K562 (cell line): ENCODE measurements around the gene ZNF8. TPM values are rescaled to one million over a fixed set of nuclear protein-coding genes. Genes with fewer than 3 reads are reported as not detected.

Experiments used
- BMI1 ChIP-seq: fragments of 150-350 bp; IDR thresholded peaks from 2 replicates; pipeline ENCODE4 v1.6.1; 2014; ENCODE audit warnings: low read length
- CBFB ChIP-seq: sonication (generic); formaldehyde crosslinking; IDR thresholded peaks from 2 replicates; pipeline ENCODE4 v1.4.0; 2020; ENCODE audit warnings: mild to moderate bottlenecking, missing genetic modification reagents
- CHD2 ChIP-seq: IDR thresholded peaks from 2 replicates; pipeline ENCODE4 v1.6.1; 2011; ENCODE audit warnings: low read depth, low read length
- FOXP1 ChIP-seq: sonication (generic); formaldehyde crosslinking; IDR thresholded peaks from 2 replicates; pipeline ENCODE4 v1.8.0; 2022; ENCODE audit warnings: mild to moderate bottlenecking, missing genetic modification reagents
- IFI16 ChIP-seq: fragments of 250-450 bp; sonication (Bioruptor Pico); IDR thresholded peaks from 2 replicates; pipeline ENCODE4 v2.1.2; 2022; ENCODE audit warnings: mild to moderate bottlenecking, inconsistent platforms
- MCM7 ChIP-seq, 2 experiments: fragments of 450-650 bp; IDR thresholded peaks; 2 replicates each; pipeline ENCODE4 v1.6.1; 2016 to 2018
- NEUROD1 ChIP-seq: fragments of 150-350 bp; IDR thresholded peaks from 2 replicates; pipeline ENCODE4 v1.6.1; 2014; ENCODE audit warnings: borderline replicate concordance, low read length, low read depth; ENCODE audit not compliant: partially characterized antibody
- NFATC3 ChIP-seq: fragments of 450-650 bp; IDR thresholded peaks from 2 replicates; pipeline ENCODE4 v1.6.1; 2017; ENCODE audit warnings: mild to moderate bottlenecking
- NRF1 ChIP-seq, 2 experiments: fragments of 450-650 bp; IDR thresholded peaks in 1 of 2; conservative IDR thresholded peaks in 1 of 2; 2 replicates each; pipeline ENCODE4 v1.6.1; 2014; ENCODE audit warnings: mild to moderate bottlenecking in 2 of 2
- OTX1 ChIP-seq: fragments of 450-650 bp; formaldehyde crosslinking; IDR thresholded peaks from 2 replicates; pipeline ENCODE4 v1.4.0; 2022; ENCODE audit warnings: mild to moderate bottlenecking
- PHTF2 ChIP-seq: fragments of 250-450 bp; sonication (Bioruptor Pico); IDR thresholded peaks from 2 replicates; pipeline ENCODE4 v1.5.0; 2021; ENCODE audit warnings: mild to moderate bottlenecking
- RFX1 ChIP-seq: fragments of 450-650 bp; IDR thresholded peaks from 2 replicates; pipeline ENCODE4 v1.6.1; 2016; ENCODE audit warnings: mild to moderate bottlenecking, moderate library complexity
- RHOXF2B ChIP-seq: fragments of 250-450 bp; sonication (Bioruptor Pico); conservative IDR thresholded peaks from 2 replicates; pipeline ENCODE4 v1.5.1; 2021
- TBP ChIP-seq: optimal IDR thresholded peaks from 2 replicates; pipeline ENCODE3; 2011; ENCODE audit warnings: low read depth, low read length, improper control_type of control experiment
- TEAD4 ChIP-seq, 2 experiments: sonication (generic) in 1 of 2; formaldehyde crosslinking in 1 of 2; IDR thresholded peaks; 2 replicates each; pipeline versions ENCODE4 v1.6.1 to v1.8.0; 2012 to 2022; ENCODE audit warnings: borderline replicate concordance in 1 of 2, inconsistent platforms in 1 of 2, low read length in 1 of 2, mild to moderate bottlenecking in 1 of 2, missing genetic modification reagents in 1 of 2
- ZFX ChIP-seq: sonication (generic); formaldehyde crosslinking; IDR thresholded peaks from 2 replicates; pipeline ENCODE4 v1.8.0; 2022; ENCODE audit warnings: mild to moderate bottlenecking, missing genetic modification reagents, moderate library complexity
- ZNF347 ChIP-seq: fragments of 450-650 bp; formaldehyde crosslinking; IDR thresholded peaks from 2 replicates; pipeline ENCODE4 v1.4.0; 2020; ENCODE audit warnings: low read depth, mild to moderate bottlenecking, moderate library complexity
- polyA plus RNA-seq, 8 experiments: library from polyadenylated mRNA; depleted of rRNA in 4 of 8; stranded (reverse) in 5 of 8; unstranded in 3 of 8; fragments of >200 nt; fragmentation: Nextera tagmentation in 2 of 8; fragmentation: Illumina TruSeq in 1 of 8; extraction: Ambion mirVana in 2 of 8; extraction: Trizol in 1 of 8; gene quantifications; 2 replicates each; pipeline versions ENCODE4 v1.2.1 to v1.2.3, GENCODE V29; 2011 to 2014; ENCODE audit warnings: inconsistent platforms in 1 of 8, missing spikeins in 1 of 8
- total RNA-seq, 7 experiments: library from RNA; depleted of rRNA in 6 of 7; stranded (reverse); fragments of >200 nt in 6 of 7; fragmentation: Illumina TruSeq in 2 of 7; extraction: Trizol in 2 of 7; gene quantifications; 2 replicates each; pipeline versions ENCODE4 v1.2.1 to v1.2.3, GENCODE V29; 2011 to 2021; ENCODE audit warnings: low replicate concordance in 1 of 7
- TF ChIP-seq, protein P1 (sequence below), 2 experiments: IDR thresholded peaks; 2 replicates each; pipeline ENCODE4 v1.6.1; 2011; ENCODE audit warnings: borderline replicate concordance in 1 of 2, control low read depth in 1 of 2, low read depth in 1 of 2, low read length in 1 of 2, mild to moderate bottlenecking in 1 of 2, mixed read lengths in 1 of 2, moderate library complexity in 1 of 2; ENCODE audit not compliant: insufficient read depth in 1 of 2, insufficient read length in 1 of 2, poor library complexity in 1 of 2, severe bottlenecking in 1 of 2; ENCODE audit errors: extremely low read depth in 1 of 2
- TF ChIP-seq, protein P2 (sequence below), 2 experiments: fragments of 450-650 bp in 1 of 2; sonication (generic) in 1 of 2; formaldehyde crosslinking in 1 of 2; IDR thresholded peaks; 2 replicates each; pipeline versions ENCODE4 v1.7.1 to v1.9.0; 2016 to 2022; ENCODE audit warnings: inconsistent platforms in 1 of 2, mild to moderate bottlenecking in 1 of 2, missing genetic modification reagents in 1 of 2

ZNF8 gene
- total and polyA plus RNA-seq, 9 of the 15 experiments (the other 6 are each of a cell fraction or from before 2014, with no cell fraction given): 0.71 to 7.7 (median 4.7) TPM

DNA sequence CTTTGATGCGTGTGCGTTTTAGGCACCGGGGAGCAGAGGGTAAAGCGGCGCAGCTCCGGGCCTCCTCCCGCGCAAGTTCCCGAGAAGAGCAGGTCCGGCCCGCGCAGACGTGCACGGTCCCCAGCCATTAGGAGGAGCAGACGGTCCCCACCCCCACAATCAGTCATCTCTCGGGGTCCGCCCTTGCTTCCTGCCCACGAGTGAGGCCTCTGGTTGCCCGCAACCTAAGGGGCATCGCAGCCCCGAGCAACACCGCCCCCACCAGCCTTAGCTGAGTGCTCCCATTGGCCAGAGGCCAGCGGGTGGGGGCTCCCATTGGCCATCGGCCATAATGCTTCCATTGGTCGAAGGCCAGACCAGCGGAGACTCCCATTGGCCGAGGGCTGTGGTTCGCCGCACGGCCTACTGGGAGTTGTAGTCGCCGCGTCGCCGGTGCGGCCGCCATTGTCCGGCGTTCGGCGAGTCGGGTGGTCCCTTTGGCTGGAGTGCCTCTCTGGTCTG is at the start of gene ZNF8 (continued):
- TF ChIP-seq PHTF2 (CRISPR knock-in tag): 0 out of 2 replicates have a peak, but pooled peaks have one; percentile 4
- TF ChIP-seq ZNF347 (CRISPR knock-in tag): no peak
- TF ChIP-seq, protein P1, sequence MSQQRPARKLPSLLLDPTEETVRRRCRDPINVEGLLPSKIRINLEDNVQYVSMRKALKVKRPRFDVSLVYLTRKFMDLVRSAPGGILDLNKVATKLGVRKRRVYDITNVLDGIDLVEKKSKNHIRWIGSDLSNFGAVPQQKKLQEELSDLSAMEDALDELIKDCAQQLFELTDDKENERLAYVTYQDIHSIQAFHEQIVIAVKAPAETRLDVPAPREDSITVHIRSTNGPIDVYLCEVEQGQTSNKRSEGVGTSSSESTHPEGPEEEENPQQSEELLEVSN (IDR thresholded peaks at IDR 0.05; ENCODE audit: borderline replicate concordance in 1 of 2, extremely low read depth in 1 of 2, insufficient read depth in 1 of 2, insufficient read length in 1 of 2, low read depth in 1 of 2, low read length in 1 of 2, poor library complexity in 1 of 2, severe bottlenecking in 1 of 2): peak in 1 of 2 experiments; percentile 48
- TF ChIP-seq MCM7 (IDR thresholded peaks at IDR 0.05): no peak
- TF ChIP-seq TEAD4 (IDR thresholded peaks at IDR 0.05; ENCODE audit: low read length): no peak
- TF ChIP-seq TEAD4 (CRISPR knock-in tag; IDR thresholded peaks at IDR 0.05; ENCODE audit: borderline replicate concordance): no peak
- peak; percentile 52; the same call in 1 of the 2 replicates for TF ChIP-seq RFX1
- peak; percentile 37; the same call in 1 of the 2 replicates for TF ChIP-seq CBFB (CRISPR knock-in tag)
- TF ChIP-seq, protein P2, sequence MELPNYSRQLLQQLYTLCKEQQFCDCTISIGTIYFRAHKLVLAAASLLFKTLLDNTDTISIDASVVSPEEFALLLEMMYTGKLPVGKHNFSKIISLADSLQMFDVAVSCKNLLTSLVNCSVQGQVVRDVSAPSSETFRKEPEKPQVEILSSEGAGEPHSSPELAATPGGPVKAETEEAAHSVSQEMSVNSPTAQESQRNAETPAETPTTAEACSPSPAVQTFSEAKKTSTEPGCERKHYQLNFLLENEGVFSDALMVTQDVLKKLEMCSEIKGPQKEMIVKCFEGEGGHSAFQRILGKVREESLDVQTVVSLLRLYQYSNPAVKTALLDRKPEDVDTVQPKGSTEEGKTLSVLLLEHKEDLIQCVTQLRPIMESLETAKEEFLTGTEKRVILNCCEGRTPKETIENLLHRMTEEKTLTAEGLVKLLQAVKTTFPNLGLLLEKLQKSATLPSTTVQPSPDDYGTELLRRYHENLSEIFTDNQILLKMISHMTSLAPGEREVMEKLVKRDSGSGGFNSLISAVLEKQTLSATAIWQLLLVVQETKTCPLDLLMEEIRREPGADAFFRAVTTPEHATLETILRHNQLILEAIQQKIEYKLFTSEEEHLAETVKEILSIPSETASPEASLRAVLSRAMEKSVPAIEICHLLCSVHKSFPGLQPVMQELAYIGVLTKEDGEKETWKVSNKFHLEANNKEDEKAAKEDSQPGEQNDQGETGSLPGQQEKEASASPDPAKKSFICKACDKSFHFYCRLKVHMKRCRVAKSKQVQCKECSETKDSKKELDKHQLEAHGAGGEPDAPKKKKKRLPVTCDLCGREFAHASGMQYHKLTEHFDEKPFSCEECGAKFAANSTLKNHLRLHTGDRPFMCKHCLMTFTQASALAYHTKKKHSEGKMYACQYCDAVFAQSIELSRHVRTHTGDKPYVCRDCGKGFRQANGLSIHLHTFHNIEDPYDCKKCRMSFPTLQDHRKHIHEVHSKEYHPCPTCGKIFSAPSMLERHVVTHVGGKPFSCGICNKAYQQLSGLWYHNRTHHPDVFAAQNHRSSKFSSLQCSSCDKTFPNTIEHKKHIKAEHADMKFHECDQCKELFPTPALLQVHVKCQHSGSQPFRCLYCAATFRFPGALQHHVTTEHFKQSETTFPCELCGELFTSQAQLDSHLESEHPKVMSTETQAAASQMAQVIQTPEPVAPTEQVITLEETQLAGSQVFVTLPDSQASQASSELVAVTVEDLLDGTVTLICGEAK (IDR thresholded peaks at IDR 0.05): peak; percentile 28
- TF ChIP-seq, protein P2 (CRISPR knock-in tag; IDR thresholded peaks at IDR 0.05): no peak
- TF ChIP-seq FOXP1 (CRISPR knock-in tag): peak; percentile 34; the same call in 1 of the 2 replicates
- peak; percentile 76 for TF ChIP-seq ZFX
- no peak for TF ChIP-seq RHOXF2B (CRISPR knock-in tag)
- peak; percentile 82 for TF ChIP-seq OTX1
- peak; percentile 92 to 93 for TF ChIP-seq NRF1 (conservative IDR thresholded peaks at IDR 0.05 in 1 of 2, IDR thresholded peaks at IDR 0.05 in 1 of 2)
- TF ChIP-seq BMI1: no peak
- peak; percentile 92 for TF ChIP-seq NEUROD1
- no peak for TF ChIP-seq NFATC3
- TF ChIP-seq TBP: peak; percentile 79
- TF ChIP-seq CHD2: peak; percentile 88
- TF ChIP-seq IFI16 (CRISPR knock-in tag): 0 out of 2 replicates have a peak, but pooled peaks have one; percentile 27
